HTR-8/SVneo (cell line): ENCODE measurements around the gene CAMK1.
"Not testable (repeated sequence)": the region's sequence is repeated elsewhere in the genome, so short reads cannot be mapped to it uniquely, and the experiment has no call there.

Source experiments
- DNase-seq: peaks from one replicate; pipeline ENCODE4 v3.0.0; 2011; ENCODE audit warnings: low spot score, mixed read lengths; ENCODE audit not compliant: insufficient read length
- FAIRE-seq: peaks from 2 replicates; lab custom pipeline; 2011; peaks lifted over from hg19 to GRCh38; lab: Jason Lieb, UNC

CAMK1 gene

DNA sequence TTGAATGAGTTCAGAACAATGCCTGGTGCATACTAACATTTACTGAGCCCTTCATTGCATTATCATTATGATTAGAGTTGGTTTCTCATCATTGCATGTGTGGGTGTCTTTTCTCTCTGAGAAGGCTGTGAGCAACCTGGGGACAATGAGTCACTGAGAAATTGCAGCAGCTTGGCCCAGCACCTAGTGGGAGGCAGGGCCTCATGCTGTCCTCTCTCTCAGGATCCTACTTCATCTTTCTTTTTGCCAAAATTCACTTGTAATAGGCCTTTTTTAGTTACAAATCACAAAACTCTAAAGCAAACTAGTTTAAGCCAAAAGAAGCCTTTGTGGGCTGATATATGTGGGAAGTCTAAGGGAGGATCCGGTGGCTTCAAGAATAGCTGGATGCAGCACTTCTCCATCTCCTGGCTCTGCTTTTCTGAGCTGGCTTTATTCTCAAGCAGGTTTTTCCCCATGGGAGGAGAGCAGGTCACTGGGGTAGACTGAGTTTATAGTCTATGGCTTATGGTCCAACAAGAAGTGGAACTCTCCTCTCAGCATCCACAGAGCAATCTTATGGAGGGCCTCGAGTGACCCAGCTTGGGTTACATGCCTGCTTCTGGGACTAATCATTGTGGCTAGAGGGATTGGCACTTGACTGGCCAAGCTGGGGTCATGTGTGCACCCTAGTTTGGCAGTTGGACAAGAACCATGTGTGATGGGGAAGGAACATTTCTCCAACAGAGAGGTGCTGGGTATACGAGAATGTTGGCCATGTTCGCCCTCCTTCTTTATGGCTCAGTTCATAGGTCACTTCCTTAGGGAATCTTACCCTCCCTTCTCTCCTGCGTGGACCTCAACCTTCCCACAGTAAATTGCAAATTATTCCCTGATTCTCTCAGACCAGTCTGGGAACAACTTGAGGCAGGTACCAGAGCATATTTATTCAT is 8.7 kb upstream of the CAMK1 start:
- FAIRE-seq (no peak), DNase-seq (no peak)

DNA sequence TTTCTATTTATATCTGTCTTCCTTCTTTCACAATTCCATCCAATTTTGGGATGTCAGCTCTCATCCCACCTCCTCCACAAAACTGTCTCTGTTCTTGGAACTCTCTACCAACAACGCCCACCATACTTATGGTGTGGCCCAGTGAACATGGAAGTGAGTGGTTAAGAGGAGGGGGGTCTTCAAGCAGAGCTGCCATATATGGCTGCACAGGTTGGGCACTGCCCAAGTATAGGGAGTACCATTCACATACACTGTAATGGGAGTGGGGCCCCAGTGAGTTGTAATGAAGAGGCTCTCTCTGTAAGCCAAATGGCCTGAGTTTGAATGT is 7.9 kb upstream of the CAMK1 start:
- FAIRE-seq = no peak
- DNase-seq = no peak

DNA sequence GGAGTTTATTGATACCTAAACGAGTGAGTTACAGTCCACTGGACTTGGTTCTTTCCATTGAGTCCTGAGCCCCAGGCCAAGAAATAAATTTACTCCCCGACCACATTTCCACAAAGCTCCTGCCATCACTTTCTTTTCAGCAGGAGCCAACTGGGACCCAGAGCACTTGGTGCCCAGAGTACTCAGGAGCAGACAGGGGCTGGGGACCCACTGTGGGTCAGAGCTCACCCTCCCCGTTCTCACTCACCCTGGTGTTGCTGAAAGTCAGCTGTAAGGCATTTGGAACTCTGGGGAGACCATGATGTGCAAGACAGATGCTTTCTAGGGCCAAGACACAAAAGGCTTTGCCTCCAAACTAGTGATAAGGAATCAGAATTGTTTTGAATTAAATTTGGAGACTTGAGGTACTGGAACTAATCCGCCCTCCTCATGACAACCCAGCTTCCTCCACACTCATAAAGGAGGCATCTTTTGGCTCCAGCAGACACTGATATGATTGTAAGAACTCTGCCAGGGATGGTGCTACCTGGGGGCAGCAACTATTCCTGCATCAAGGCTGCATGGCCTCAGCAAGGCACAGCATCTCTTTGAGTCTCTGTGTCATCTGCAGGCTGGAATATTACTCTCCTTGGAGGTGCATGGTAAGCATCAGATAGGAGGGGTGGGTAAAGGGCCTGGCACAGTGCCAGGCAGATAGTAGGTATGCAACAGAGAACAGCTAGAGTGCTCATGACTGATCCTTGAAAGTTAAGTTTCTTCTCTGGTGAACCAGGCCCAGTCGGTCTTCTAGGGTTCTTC is 7.3 kb upstream of the CAMK1 start:
- no peak for FAIRE-seq
- no peak for DNase-seq

DNA sequence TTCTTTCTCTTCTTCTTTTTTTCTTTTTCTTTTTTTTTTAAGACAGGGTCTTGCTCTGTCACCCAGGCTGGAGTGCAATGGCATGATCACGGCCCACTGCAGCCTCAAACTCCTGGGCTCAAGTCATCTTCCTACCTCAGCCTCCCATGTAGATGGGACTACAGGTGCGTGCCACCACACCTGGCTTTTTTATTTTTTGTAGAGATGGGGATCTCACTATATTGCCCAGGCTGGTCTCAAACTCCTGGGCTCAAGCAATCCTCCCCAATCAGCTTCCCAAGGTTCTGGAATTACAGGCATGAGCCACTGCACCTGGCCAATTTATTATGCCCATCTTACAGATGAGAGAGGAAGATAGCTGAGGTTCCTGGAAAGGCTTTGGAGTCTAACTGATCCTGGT is 1.3 kb upstream of the CAMK1 start:
- FAIRE-seq, DNase-seq: not testable (repeated sequence)

DNA sequence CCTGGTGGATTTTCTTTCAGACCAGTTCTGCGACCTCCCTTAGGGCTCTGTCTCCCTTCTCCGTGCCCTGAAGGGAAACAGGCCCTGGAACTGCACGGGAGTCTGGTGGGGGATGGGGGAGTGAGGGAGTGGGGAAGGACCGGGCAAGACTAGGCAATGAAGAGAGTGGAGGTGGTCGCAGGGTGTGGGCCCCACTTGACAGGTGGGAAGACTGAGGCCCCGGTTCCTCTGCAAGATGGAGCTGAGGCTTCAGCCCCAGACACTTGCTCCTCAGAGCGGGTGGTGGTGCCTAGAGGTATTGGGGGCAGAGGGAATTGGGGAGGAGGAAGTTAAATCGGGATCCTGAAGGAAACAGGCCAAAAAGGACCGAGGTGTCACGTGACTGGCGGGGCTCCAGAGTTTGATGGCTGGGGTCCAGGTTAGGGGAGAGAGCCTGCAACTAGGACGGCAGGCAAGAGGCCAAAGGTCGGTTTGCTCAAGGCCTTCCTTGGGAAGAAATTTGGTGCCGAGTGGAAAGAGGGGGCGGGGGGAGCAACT is 597 bp upstream of the CAMK1 start:
- no peak for FAIRE-seq
- no peak for DNase-seq

DNA sequence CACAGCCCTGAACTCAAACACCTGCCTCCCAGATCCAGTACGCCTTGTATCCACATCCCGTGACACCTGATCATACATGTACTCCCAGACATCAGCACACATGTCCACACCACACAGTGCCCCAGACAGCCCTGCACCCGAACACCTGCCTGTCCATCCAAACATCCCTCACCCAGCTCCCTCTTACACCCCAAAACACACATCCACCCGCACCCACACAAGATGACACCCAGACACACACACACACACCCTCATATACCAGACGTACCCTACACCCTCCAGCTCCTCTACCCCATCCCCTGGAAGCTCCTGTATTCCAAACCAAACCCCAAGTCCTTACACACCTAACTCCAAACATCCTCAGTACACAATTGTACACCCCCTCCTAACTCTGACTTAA is 735 bp downstream of the CAMK1 start:
- no peak for DNase-seq
- FAIRE-seq = no peak

DNA sequence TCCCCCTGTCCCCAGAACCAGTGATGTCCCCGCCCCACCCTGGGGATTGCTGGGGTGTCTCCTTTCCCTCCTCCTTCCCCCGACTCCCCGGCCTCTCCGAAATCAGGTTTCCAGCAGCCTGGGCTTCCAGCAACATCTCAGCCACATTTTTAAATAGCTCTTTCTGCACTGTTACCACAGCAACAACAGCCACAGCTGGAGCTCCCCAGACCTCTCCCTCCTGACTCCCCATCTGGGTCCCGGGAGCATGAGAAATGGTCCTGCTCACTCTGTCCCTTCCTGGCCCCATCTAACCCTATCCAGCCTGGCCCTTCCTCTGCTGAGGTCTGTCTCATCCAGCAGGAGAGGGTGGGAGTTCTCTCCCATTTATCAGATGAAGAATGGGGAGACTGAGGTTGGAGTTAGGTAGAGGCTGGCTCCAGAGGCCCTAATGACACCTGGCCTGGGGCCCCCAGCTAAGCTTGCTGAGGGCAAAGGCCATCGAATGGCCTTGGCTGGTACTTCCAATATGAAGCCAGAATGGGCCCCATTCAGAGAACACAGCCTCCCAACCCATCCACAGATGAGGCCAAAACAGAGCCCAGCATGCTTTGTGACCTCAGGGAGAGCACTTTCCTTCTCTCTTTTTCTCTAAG is 1.5 kb downstream of the CAMK1 start:
- FAIRE-seq (no peak), DNase-seq (no peak)

DNA sequence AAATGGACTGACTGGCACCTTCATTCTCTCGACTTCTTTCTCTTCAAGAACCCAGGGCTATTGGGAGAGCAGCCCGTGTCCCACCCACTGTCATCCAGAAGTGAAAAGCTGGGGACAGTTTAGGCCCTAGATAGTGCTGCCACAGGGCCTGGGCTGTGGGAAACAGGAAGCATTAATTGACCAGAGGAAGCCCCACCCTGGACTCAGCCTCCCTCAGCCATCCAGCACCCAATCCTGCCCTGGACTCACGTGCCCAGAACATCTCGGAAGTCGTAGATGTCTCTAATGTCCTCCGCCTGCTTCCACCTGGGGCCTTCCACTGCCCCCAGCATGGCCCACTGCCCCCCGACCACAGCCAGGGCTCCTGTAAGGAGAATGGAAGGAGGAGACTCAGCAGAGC is 2.3 kb downstream of the CAMK1 start:
- no peak for FAIRE-seq
- no peak for DNase-seq

DNA sequence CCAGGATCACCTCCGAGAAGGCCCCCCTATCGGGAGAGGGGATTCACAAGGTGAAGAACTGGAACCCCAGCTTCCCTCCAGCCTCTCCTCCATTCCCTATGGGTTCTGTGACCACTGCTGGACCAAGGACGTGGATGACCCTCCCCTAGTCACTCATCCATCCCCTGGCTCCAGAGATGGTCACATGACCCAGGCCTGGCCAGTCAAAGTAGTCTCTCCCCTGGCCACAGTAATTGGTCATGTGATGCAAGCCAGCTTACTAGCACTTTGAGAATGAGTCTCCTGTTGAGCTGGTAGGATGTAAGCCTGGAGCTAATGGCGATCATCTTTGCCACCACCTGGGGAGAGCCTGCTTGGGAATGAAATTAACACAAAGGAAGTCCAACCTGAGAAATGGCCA is 3.9 kb downstream of the CAMK1 start:
- DNase-seq = no peak
- FAIRE-seq = no peak

DNA sequence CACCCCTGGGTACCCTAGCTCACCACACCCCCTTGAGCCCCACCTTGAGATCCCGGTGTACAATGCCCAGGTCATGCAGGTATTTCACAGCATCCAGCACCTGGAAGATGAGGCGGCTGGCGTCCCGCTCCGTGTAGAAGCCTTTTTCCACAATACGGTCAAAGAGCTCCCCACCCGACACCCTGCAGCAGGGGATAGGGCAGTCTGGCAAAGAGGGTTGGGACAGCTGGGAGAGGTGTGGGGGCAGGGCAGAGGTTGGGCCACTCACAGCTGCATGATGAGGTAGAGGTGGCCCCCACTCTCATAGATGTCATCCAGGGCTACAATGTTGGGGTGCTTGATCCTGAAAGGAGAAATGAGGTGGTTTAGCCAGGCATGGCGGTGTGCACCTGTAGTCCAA is 6.9 kb downstream of the CAMK1 start:
- FAIRE-seq (no peak), DNase-seq (no peak)

DNA sequence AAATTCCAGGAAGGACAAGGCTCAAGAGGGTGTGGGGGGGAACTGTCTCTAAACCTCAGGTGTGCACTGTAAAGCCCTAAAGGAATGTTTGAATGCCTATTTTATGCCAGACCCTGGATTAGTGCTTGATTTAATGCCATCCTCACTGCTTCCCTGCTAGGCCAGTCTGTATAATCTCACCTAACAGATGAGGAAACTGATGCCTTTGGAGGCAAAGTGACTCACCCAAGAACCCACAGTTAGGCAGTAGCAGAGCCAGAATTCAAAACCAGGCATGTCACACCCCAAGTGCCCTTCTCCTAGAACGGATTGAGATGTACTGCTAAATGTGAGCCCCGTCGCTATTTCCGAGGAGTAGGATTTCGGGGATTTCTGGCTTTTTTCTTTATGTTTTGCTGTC is 7.8 kb downstream of the CAMK1 start:
- no peak for FAIRE-seq
- DNase-seq = no peak

DNA sequence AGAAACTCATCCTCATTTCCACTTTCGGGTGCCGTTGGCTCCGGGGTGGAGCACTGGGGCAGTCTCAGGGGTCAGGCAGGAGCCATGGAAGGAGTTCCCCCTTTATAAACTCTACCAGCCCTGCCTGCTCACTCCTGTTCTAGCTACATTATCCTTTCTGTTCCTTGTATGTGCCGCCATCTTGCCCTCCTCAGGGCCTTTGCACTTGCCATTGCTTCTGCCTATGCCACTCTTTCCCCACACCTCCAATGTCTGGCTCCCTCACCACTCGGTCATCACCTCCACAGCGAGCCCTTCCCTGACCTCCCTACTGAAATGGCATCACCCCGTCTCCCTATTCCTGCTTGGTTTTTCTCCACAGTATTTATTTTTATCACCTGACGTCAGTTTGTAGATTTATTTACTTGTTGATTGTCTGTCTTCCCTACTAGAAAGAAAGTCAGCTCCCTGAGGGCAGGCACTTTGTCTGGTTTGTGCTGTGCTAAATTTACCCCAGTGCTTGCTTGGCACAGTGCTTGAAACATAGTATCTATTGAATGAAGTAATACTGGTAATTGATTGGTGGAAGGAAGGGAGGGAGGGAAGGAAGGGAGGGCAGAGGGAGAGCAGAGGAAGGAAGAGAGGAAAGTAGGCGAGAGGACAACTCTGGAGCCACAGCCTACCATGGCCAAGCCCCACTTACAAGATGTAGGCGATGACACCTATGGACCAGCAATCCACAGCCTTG is 8.8 kb downstream of the CAMK1 start:
- no peak for FAIRE-seq
- DNase-seq = no peak

DNA sequence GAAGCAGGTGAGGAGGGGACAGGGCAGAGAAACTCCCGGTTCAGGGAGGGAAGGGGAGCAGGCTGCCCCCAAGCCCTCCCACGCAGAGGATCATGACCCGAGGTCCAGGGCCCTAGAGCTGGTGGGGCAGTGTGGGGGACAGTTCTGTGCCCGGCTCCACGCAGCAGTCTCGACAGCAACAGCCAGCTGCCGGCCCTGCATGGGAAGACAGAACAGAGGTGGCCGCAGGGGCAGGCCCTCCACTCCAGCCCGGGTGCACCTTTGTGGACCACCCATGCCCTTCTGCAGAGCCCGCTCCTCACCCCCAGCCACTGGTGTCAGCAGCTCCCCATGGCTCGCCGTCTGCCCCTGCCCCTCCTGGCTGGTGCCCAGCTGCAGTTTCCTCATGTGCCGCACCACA is 12.3 kb downstream of the CAMK1 start:
- DNase-seq (no peak), FAIRE-seq (no peak)

DNA sequence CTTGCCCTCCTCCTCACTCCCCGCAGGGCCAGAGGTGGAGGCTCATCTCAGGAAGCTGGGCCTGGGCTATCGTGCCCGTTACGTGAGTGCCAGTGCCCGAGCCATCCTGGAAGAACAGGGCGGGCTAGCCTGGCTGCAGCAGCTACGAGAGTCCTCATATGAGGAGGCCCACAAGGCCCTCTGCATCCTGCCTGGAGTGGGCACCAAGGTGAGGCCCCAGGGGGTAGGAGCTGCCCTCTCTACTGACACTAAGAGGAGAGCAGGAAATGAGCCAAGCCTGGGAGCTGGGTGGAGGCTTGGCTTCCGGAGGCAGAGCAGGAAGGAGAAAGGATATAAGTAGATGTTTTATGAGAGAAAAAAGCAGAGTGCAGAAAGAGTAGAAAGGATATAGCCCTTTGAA is 15.1 kb downstream of the CAMK1 start:
- DNase-seq = no peak
- no peak for FAIRE-seq

DNA sequence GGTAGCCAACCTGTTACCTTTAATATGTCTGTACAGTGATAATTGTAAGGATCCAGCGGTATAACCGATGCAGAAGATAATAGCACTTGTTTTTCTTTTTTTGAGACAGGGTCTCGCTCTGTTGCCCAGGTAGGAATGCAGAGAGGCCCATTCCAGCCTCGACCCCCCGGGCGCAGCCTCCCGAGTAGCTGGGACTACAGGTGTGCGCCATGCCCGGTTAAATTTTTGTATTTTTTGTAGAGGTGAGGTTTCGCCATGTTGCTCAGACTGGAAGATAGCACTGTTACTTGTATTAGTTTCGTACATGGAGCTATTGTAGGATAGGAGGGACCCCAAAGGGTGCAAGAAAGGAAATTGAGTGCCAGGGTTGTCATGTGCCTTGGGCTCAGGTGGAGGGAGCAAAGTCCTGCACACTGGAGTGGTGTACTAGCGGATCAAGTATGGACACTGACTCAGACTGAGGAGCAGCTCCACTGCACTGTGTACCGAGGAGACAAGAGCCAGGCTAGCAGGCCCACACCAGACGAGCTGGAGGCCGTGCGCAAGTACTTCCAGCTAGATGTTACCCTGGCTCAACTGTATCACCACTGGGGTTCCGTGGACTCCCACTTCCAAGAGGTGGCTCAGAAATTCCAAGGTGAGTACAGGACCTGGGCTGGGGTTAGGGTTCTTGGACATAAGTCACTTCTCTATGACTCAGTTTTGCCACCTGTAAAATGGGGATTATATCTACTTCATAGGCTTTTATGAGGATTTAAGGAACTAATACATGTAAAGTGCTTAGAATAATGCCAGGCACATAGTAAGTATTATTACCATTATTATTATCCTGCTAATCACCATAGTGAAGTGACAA is 19.0 kb downstream of the CAMK1 start:
- DNase-seq = no peak
- no peak for FAIRE-seq

DNA sequence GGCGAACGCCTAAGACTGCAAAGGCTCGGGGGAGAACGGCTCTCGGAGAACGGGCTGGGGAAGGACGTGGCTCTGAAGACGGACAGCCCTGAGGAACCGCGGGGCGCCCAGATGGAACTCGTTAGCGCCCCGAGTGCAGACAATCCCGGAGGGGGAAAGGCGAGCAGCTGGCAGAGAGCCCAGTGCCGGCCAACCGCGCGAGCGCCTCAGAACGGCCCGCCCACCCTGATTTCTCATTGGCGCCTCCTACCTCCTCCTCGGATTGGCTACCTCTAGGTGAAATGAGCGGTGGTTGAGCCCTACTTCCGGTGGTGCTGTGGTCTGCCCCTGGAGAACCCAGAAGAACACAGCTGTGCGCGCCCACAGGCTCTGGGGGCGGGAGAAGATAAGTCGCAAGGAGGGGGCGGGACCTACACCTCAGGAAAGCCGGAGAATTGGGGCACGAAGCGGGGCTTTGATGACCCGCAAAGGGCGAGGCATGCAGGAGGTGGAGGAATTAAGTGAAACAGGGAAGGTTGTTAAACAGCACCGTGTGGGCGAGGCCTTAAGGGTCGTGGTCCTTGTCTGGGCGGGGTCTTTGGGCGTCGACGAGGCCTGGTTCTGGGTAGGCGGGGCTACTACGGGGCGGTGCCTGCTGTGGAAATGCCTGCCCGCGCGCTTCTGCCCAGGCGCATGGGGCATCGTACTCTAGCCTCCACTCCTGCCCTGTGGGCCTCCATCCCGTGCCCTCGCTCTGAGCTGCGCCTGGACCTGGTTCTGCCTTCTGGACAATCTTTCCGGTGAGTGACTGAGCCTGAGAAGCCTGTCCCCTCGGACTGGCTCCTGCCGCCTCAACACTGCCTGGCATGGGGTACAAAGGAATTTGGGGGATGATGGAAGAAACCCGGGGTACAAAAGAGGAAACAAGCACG is 19.8 kb downstream of the CAMK1 start, which contains the start of gene OGG1:
Gene OGG1, plus strand, starts transcription at position 308 of the 911 bp plus-strand sequence. Its CDS starts 335 bp downstream, at position 643.
- no peak for FAIRE-seq
- peak; percentile 99 for DNase-seq

DNA sequence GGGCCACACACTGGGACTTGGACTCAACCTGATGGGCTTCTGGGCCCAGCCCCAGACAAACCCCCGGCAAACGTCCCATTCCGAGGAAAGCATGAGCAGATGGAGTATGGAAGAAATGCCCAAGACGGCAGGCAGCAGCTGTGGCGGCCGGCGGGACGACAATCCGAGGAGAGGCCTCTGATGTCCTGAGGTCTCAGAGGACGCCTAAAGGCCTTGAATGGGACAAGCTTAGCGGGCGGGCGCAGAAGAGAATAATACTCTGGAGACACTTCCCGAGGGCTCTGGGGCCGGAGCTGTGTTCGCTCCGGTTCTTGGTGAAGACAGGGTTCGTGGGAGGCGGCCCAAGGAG is 20.5 kb downstream of the CAMK1 start:
- FAIRE-seq (no peak), DNase-seq (no peak)

DNA sequence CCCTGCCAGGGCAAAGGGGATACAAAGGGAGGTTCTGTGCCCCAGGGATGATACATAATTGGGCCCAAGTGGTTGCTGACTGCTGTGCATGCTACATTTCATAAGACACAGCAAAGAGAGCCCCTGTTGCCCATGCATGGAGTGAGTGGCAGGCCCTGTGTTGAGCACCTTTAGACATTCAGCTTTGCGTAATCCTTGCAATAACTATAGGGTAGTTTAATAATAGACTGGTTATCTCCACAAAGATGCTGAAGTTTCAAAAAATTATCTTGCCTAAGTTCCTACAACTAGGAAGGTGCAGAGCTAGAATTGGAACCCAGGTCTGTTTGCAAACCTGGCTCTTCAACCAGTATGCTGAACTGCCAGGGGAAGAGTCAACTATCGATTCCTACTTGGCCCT is 21.7 kb downstream of the CAMK1 start:
- FAIRE-seq = no peak
- DNase-seq = no peak
